Mesenchymal stem cell (in vitro differentiated cells and primary cell): ENCODE measurements around the gene ELMOD1.
A peak's percentile ranks its signal among the peaks of the same experiment; 100 is the strongest.

ENCODE experiments used
- DNase-seq: peaks from one replicate; pipeline ENCODE4 v3.0.0-alpha.2; 2013
- H2AFZ ChIP-seq: one replicate; pipeline ENCODE4 v1.6.1; 2013; ENCODE audit warnings: low read depth, mild to moderate bottlenecking, control low read depth, inconsistent platforms, low read length, moderate library complexity
- H2AK5ac ChIP-seq: 2 replicates; pipeline ENCODE4 v1.6.1; 2013; ENCODE audit warnings: low read length, moderate library complexity, mild to moderate bottlenecking, inconsistent platforms; ENCODE audit not compliant: severe bottlenecking
- H2BK120ac ChIP-seq: one replicate; pipeline ENCODE4 v1.6.1; 2013; ENCODE audit warnings: low read depth, mild to moderate bottlenecking, inconsistent platforms, low read length, moderate library complexity
- H2BK12ac ChIP-seq, 2 experiments: one replicate each; pipeline ENCODE4 v1.6.1; 2013; ENCODE audit warnings: inconsistent platforms in 2 of 2, low read length in 2 of 2, mild to moderate bottlenecking in 2 of 2, moderate library complexity in 2 of 2, control low read depth in 1 of 2
- H2BK15ac ChIP-seq: one replicate; pipeline ENCODE4 v1.6.1; 2013; ENCODE audit warnings: mild to moderate bottlenecking, low read depth, inconsistent platforms; ENCODE audit not compliant: poor library complexity, severe bottlenecking
- H2BK5ac ChIP-seq: 2 replicates; pipeline ENCODE4 v1.6.1; 2013; ENCODE audit warnings: low read depth, mild to moderate bottlenecking, low read length, control low read depth, inconsistent platforms; ENCODE audit not compliant: poor library complexity, severe bottlenecking
- H3K14ac ChIP-seq, 2 experiments: one replicate each; pipeline ENCODE4 v1.6.1; 2013; ENCODE audit warnings: inconsistent platforms in 2 of 2, low read length in 2 of 2, control low read depth in 1 of 2, mild to moderate bottlenecking in 1 of 2, moderate library complexity in 1 of 2
- H3K18ac ChIP-seq, 2 experiments: one replicate each; pipeline ENCODE4 v1.6.1; 2013; ENCODE audit warnings: inconsistent platforms in 2 of 2, low read length in 2 of 2, control low read depth in 1 of 2, low read depth in 1 of 2, mild to moderate bottlenecking in 1 of 2
- H3K23ac ChIP-seq, 2 experiments: one replicate each; pipeline ENCODE4 v1.6.1; 2013; ENCODE audit warnings: inconsistent platforms in 2 of 2, low read length in 2 of 2, mild to moderate bottlenecking in 2 of 2, moderate library complexity in 2 of 2, control low read depth in 1 of 2
- H3K27ac ChIP-seq: 2 replicates; pipeline ENCODE4 v1.5.1; 2013; ENCODE audit warnings: mild to moderate bottlenecking, moderate library complexity, low read length, control low read depth, inconsistent platforms; ENCODE audit not compliant: poor library complexity, severe bottlenecking
- H3K27me3 ChIP-seq, 2 experiments: 2 replicates each; pipeline versions ENCODE4 v1.6.1 to v1.7.0; 2013; ENCODE audit warnings: low read length in 2 of 2, mild to moderate bottlenecking in 2 of 2, moderate library complexity in 2 of 2, control low read depth in 1 of 2, inconsistent platforms in 1 of 2; ENCODE audit not compliant: control insufficient read depth in 1 of 2, insufficient read depth in 1 of 2
- H3K36me3 ChIP-seq, 2 experiments: 2 replicates each; pipeline versions ENCODE4 v1.6.1 to v1.7.0; 2013; ENCODE audit warnings: low read length in 2 of 2, control low read depth in 1 of 2, inconsistent platforms in 1 of 2, low read depth in 1 of 2, mild to moderate bottlenecking in 1 of 2; ENCODE audit not compliant: insufficient read depth in 2 of 2, control insufficient read depth in 1 of 2
- H3K4ac ChIP-seq, 2 experiments: one replicate each; pipeline ENCODE4 v1.6.1; 2013; ENCODE audit warnings: inconsistent platforms in 2 of 2, low read length in 2 of 2, mild to moderate bottlenecking in 2 of 2, moderate library complexity in 2 of 2, control low read depth in 1 of 2, low read depth in 1 of 2
- H3K4me1 ChIP-seq: 2 replicates; pipeline ENCODE4 v1.6.1; 2013; ENCODE audit warnings: low read depth, low read length, control low read depth; ENCODE audit not compliant: control insufficient read depth, insufficient read depth
- H3K4me2 ChIP-seq: 2 replicates; pipeline ENCODE4 v1.6.1; 2013; ENCODE audit warnings: low read length, mild to moderate bottlenecking, inconsistent platforms; ENCODE audit not compliant: poor library complexity, severe bottlenecking
- H3K4me3 ChIP-seq, 2 experiments: 2 replicates each; pipeline versions ENCODE4 v1.5.1 to v1.7.0; 2013; ENCODE audit warnings: low read length in 2 of 2, mild to moderate bottlenecking in 2 of 2, control low read depth in 1 of 2, low read depth in 1 of 2; ENCODE audit not compliant: insufficient read depth in 1 of 2
- H3K79me1 ChIP-seq: replicated peaks from 2 replicates; pipeline ENCODE4 v1.6.1; 2013; ENCODE audit warnings: mild to moderate bottlenecking, control low read depth, low read length, inconsistent platforms; ENCODE audit not compliant: poor library complexity, severe bottlenecking
- H3K9ac ChIP-seq: 2 replicates; pipeline ENCODE4 v1.7.0; 2013; ENCODE audit warnings: mild to moderate bottlenecking, low read length, moderate library complexity
- H3K9me3 ChIP-seq: 2 replicates; pipeline ENCODE4 v1.7.0; 2013; ENCODE audit warnings: mild to moderate bottlenecking, low read length; ENCODE audit not compliant: control insufficient read depth
- H4K8ac ChIP-seq: one replicate; pipeline ENCODE4 v1.6.1; 2013; ENCODE audit warnings: inconsistent platforms, mild to moderate bottlenecking, low read length, moderate library complexity
- H4K91ac ChIP-seq: one replicate; pipeline ENCODE4 v1.6.1; 2013; ENCODE audit warnings: mild to moderate bottlenecking, low read length, inconsistent platforms
- WGBS: methylation state at CpG from one replicate; pipeline ENCODE4 v1.1.7; 2013; ENCODE audit warnings: mixed read lengths; 5-methylcytosine and 5-hydroxymethylcytosine counted together

ELMOD1 gene

DNA sequence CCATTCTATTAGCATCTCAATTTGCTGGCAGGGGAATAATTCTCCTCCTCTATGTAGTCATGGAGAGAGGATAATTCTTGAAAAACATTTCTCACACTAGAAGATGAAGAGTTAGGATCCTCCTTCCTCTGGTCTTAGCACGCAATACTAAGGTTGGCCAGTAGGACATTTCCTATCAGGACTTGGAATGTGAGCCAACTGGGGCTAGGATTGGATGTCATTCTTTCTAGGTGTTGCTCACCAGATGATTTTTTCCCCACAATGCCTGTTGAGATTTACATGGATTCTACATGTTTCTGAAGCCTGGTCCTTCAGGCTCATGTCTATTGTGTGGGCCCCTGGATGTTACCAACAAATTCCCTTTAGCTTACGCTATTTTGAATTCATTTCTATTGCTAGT lies 92.9 kb downstream of the ELMOD1 start:
- no peaks in the 10 kb centered on the region for H3K79me1 ChIP-seq
- H3K23ac ChIP-seq, result no peak overlapping the region
- no peak overlapping the region for H3K4me2 ChIP-seq
- no peak overlapping the region for H2BK15ac ChIP-seq
- no peak overlapping the region for H3K18ac ChIP-seq
- no peaks in the 10 kb centered on the region for H3K4me1 ChIP-seq
- no peak overlapping the region for H4K8ac ChIP-seq
- no peak overlapping the region for H2BK12ac ChIP-seq
- no peak overlapping the region for H3K9ac ChIP-seq
- no peak overlapping the region for H2AK5ac ChIP-seq
- no peak overlapping the region for H3K4me3 ChIP-seq
- no peaks in the 10 kb centered on the region for H3K27me3 ChIP-seq
- H3K36me3 ChIP-seq, result no peaks in the 10 kb centered on the region
- H2BK5ac ChIP-seq, result no peak overlapping the region
- WGBS, result 79% methylated on average over 2 of the region's 2 CpGs
- no peak overlapping the region for H2AFZ ChIP-seq
- no peak overlapping the region for H4K91ac ChIP-seq
- DNase-seq, result no peak
- H3K27ac ChIP-seq, result no peak overlapping the region
- no peak overlapping the region for H3K4ac ChIP-seq
- no peaks in the 10 kb centered on the region for H3K9me3 ChIP-seq
- no peak overlapping the region for H2BK120ac ChIP-seq
- H3K14ac ChIP-seq, result no peak overlapping the region

DNA sequence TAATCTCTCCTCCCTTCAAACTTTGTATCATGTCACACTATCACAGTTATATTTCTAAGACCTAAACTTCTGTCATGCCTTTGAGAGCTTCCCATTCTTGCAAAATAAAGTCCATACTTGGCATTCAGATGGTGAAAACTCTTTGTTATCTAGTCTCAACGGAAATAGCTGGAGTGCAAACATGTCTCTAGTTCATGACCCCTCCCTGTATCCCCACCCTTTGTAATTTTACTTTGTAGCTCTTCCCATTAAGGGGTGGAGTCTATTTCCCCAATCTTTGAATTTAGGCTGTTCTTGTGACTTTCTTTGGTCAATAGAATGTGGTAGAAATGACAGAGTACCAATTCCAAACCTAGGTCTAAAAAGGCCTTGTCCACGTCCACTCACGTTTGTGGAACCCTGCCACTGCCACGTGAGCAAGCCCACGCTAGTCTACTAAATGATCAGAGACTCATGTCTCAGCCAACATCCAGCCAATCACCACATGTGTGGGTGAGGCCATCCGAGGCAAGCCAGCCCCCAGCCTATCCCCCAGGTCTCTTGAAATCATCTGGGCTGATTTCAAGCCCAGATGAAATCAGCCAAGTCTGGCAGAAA lies 97.5 kb downstream of the ELMOD1 start:
- H3K4me1 ChIP-seq, result no peaks in the 10 kb centered on the region

GRCh38 chr11:107689317-107690202 lies 98.6 kb downstream of the ELMOD1 start:
- Histone ChIP-seq H2BK5ac (no peak overlapping the region), H3K4me3 (peak overlapping the region in 1 of 2 experiments; percentile 45), H3K9me3 (peaks cover 6% of the 10 kb centered on the region), H3K4ac (no peak overlapping the region), H3K27ac (no peak overlapping the region), H3K4me2 (no peak overlapping the region), H3K79me1 (no peaks in the 10 kb centered on the region), H2AK5ac (no peak overlapping the region), H2BK12ac (no peak overlapping the region), H2BK120ac (no peak overlapping the region), H3K9ac (peak overlapping the region; percentile 77), H3K18ac (no peak overlapping the region), H3K36me3 (no peaks in the 10 kb centered on the region), H4K8ac (no peak overlapping the region), H2AFZ (no peak overlapping the region), H4K91ac (no peak overlapping the region), H3K14ac (no peak overlapping the region), H2BK15ac (no peak overlapping the region), H3K23ac (no peak overlapping the region), H3K27me3 (peaks cover 0 to 7% of the 10 kb centered on the region in 2 experiments), H3K4me1 (no peaks in the 10 kb centered on the region)
- peak; percentile 74 for DNase-seq
- 43% methylated on average over 7 of the region's 11 CpGs for WGBS

More for the DNA sequence above, 97.5 kb downstream of the ELMOD1 start:
- Histone ChIP-seq H3K4ac (no peak overlapping the region), H3K9me3 (peaks cover 6% of the 10 kb centered on the region), H2BK15ac (no peak overlapping the region), H4K8ac (no peak overlapping the region), H3K27ac (no peak overlapping the region), H3K4me2 (no peak overlapping the region), H3K23ac (no peak overlapping the region), H4K91ac (no peak overlapping the region), H3K14ac (no peak overlapping the region), H2AFZ (no peak overlapping the region), H3K27me3 (peaks cover 0 to 7% of the 10 kb centered on the region in 2 experiments), H3K4me3 (no peak overlapping the region), H3K18ac (no peak overlapping the region), H3K9ac (no peak overlapping the region), H3K79me1 (no peaks in the 10 kb centered on the region), H3K36me3 (no peaks in the 10 kb centered on the region), H2BK5ac (no peak overlapping the region), H2BK120ac (no peak overlapping the region), H2AK5ac (no peak overlapping the region), H2BK12ac (no peak overlapping the region)
- WGBS, result 84% methylated on average over 5 of the region's 6 CpGs
- no peak for DNase-seq

- Histone ChIP-seq H3K27ac (no peak overlapping the region), H2AK5ac (no peak overlapping the region), H3K4me2 (no peak overlapping the region), H2BK12ac (no peak overlapping the region), H3K9me3 (peaks cover 6% of the 10 kb centered on the region), H3K27me3 (peaks cover 0 to 7% of the 10 kb centered on the region in 2 experiments), H3K23ac (no peak overlapping the region), H3K9ac (peak overlapping the region; percentile 75), H2BK120ac (no peak overlapping the region), H3K79me1 (no peaks in the 10 kb centered on the region), H4K8ac (no peak overlapping the region), H3K4me3 (no peak overlapping the region), H2BK15ac (no peak overlapping the region), H3K14ac (no peak overlapping the region), H2BK5ac (no peak overlapping the region), H2AFZ (no peak overlapping the region), H3K4ac (no peak overlapping the region), H3K36me3 (no peaks in the 10 kb centered on the region), H3K4me1 (no peaks in the 10 kb centered on the region), H3K18ac (peak overlapping the region in 1 of 2 experiments; percentile 21), H4K91ac (no peak overlapping the region)
- DNase-seq, result no peak
- 100% methylated on average over 1 of the region's 3 CpGs for WGBS
Measured at GRCh38 chr11:107691000-107691750, 100.2 kb downstream of the ELMOD1 start.
